Gastrocnemius medialis (tissue), 4 donors: ENCODE data around the gene CHMP6.

Experiments used
- POLR2A ChIP-seq, 2 donors: fragments of 450-650 bp; IDR thresholded peaks; one replicate each; pipeline ENCODE4 v1.6.1; 2017; ENCODE audit warnings: antibody characterized with exemption in 2 of 2, mild to moderate bottlenecking in 2 of 2, moderate library complexity in 2 of 2
- TF ChIP-seq, protein P1 (sequence below), 5 experiments: fragments of 450-650 bp in 3 of 5; fragments of 200-600 bp in 2 of 5; sonication (generic) in 2 of 5; IDR thresholded peaks in 4 of 5; conservative IDR thresholded peaks in 1 of 5; 1 replicate in 4 of 5; 2 replicates in 1 of 5; pipeline ENCODE4 v1.5.1; 2016 to 2019; ENCODE audit warnings: antibody characterized with exemption in 5 of 5, mild to moderate bottlenecking in 3 of 5, moderate library complexity in 3 of 5

DNA sequence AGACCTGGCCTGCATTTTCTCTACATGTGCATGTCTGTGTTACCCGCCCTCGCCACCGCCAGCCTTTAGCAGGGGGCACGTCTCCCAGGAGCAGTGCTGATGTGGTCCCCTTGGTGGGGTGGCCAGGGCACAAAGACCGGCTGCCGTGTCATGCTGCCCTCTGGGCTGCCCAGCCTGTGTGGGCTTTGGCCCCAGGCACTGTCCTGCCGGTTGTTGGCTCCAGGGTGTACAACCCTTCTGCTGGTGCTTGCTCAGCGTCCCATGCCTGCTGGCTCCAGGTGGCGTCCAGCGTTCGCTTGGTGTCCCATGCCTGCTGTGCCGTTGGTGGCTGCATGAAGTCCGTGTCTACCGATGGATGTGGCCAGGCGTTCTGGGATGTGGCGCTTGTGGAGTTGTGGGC lies 47.5 kb downstream of the CHMP6 start:
- TF ChIP-seq, protein P1, sequence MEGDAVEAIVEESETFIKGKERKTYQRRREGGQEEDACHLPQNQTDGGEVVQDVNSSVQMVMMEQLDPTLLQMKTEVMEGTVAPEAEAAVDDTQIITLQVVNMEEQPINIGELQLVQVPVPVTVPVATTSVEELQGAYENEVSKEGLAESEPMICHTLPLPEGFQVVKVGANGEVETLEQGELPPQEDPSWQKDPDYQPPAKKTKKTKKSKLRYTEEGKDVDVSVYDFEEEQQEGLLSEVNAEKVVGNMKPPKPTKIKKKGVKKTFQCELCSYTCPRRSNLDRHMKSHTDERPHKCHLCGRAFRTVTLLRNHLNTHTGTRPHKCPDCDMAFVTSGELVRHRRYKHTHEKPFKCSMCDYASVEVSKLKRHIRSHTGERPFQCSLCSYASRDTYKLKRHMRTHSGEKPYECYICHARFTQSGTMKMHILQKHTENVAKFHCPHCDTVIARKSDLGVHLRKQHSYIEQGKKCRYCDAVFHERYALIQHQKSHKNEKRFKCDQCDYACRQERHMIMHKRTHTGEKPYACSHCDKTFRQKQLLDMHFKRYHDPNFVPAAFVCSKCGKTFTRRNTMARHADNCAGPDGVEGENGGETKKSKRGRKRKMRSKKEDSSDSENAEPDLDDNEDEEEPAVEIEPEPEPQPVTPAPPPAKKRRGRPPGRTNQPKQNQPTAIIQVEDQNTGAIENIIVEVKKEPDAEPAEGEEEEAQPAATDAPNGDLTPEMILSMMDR (IDR thresholded peaks at IDR 0.05 in 4 of 5, conservative IDR thresholded peaks at IDR 0.05 in 1 of 5), result no peak
- TF ChIP-seq POLR2A (IDR thresholded peaks at IDR 0.05), result no peak
